SK-N-SH (cell line): ENCODE results near the gene FAM110A. TPM values are rescaled to one million over a fixed set of nuclear protein-coding genes. Genes with fewer than 3 reads are reported as not detected.

Experiments
- CTCF ChIA-PET: fragments of 300-600, 350-600 bp; formaldehyde crosslinking; extraction: SDS; loops from one replicate; lab custom pipeline; 2021; lab: Yijun Ruan, JAX
- POLR2A ChIA-PET: fragments of 350-600 bp; sonication (Branson Sonifier 250); formaldehyde crosslinking; extraction: SDS; loops from one replicate; lab custom pipeline; 2020; ENCODE audit warnings: antibody characterized with exemption, inconsistent platforms; lab: Yijun Ruan, JAX
- DNase-seq: peaks from one replicate; pipeline ENCODE4 v3.0.0; 2012
- H2AFZ ChIP-seq: fragments of 200-600 bp; sonication (generic); 2 replicates; pipeline ENCODE4 v1.8.1; 2016; ENCODE audit warnings: antibody characterized with exemption, mild to moderate bottlenecking, low read depth
- H3F3A ChIP-seq: fragments of 200-600 bp; sonication (generic); replicated peaks from 2 replicates; pipeline ENCODE3; 2016; ENCODE audit warnings: antibody characterized with exemption, mild to moderate bottlenecking; ENCODE audit not compliant: insufficient read depth
- H3K27ac ChIP-seq, 2 experiments: fragments of 200-500 bp in 1 of 2; fragments of 200-600 bp in 1 of 2; sonication (Bioruptor generic) in 1 of 2; sonication (generic), shearing (Covaris generic) in 1 of 2; 2 replicates each; pipeline versions ENCODE4 v1.5.1 to v1.6.1; 2014 to 2016; ENCODE audit warnings: low read depth in 2 of 2, inconsistent platforms in 1 of 2, low read length in 1 of 2, mild to moderate bottlenecking in 1 of 2, mixed read lengths in 1 of 2
- H3K27me3 ChIP-seq: fragments of 200-600 bp; sonication (generic), shearing (Covaris generic); 2 replicates; pipeline ENCODE4 v1.6.1; 2016; ENCODE audit warnings: mixed run types; ENCODE audit not compliant: insufficient read depth
- H3K36me3 ChIP-seq, 2 experiments: fragments of 200-500 bp in 1 of 2; fragments of 200-600 bp in 1 of 2; sonication (Bioruptor generic) in 1 of 2; sonication (generic) in 1 of 2; replicated peaks in 1 of 2; 2 replicates each; pipeline versions ENCODE3 to v1.5.1; 2014 to 2016; ENCODE audit warnings: low read length in 1 of 2, mild to moderate bottlenecking in 1 of 2; ENCODE audit not compliant: insufficient read depth in 2 of 2, control insufficient read depth in 1 of 2
- H3K4me1 ChIP-seq, 2 experiments: fragments of 200-500 bp in 1 of 2; fragments of 200-600 bp in 1 of 2; sonication (Bioruptor generic) in 1 of 2; sonication (generic), shearing (Covaris generic) in 1 of 2; 2 replicates each; pipeline versions ENCODE4 v1.5.1 to v1.6.1; 2014 to 2016; ENCODE audit warnings: low read depth in 1 of 2, low read length in 1 of 2, mixed run types in 1 of 2; ENCODE audit not compliant: insufficient read depth in 2 of 2, control insufficient read depth in 1 of 2
- H3K4me2 ChIP-seq: fragments of 200-600 bp; sonication (generic), shearing (Covaris generic); 2 replicates; pipeline ENCODE4 v1.6.1; 2017; ENCODE audit warnings: mixed run types
- H3K4me3 ChIP-seq, 2 experiments: fragments of 200-500 bp in 1 of 2; fragments of 200-600 bp in 1 of 2; sonication (Bioruptor generic) in 1 of 2; sonication (generic), shearing (Covaris generic) in 1 of 2; 2 replicates each; pipeline versions ENCODE4 v1.5.1 to v1.8.1; 2014 to 2016; ENCODE audit warnings: low read depth in 2 of 2, inconsistent platforms in 1 of 2, low read length in 1 of 2, mild to moderate bottlenecking in 1 of 2, mixed read lengths in 1 of 2, moderate library complexity in 1 of 2
- H3K79me2 ChIP-seq: fragments of 200-600 bp; sonication (generic); 2 replicates; pipeline ENCODE4 v1.8.1; 2017; ENCODE audit warnings: mild to moderate bottlenecking; ENCODE audit not compliant: insufficient read depth
- H3K9ac ChIP-seq: fragments of 200-600 bp; sonication (generic); 2 replicates; pipeline ENCODE4 v1.6.1; 2017; ENCODE audit warnings: mixed run types
- H3K9me2 ChIP-seq: fragments of 200-600 bp; sonication (generic); 2 replicates; pipeline ENCODE4 v1.6.1; 2017; ENCODE audit warnings: mixed run types
- H3K9me3 ChIP-seq: fragments of 200-600 bp; sonication (generic); 2 replicates; pipeline ENCODE4 v1.6.1; 2017; ENCODE audit warnings: mixed run types, mild to moderate bottlenecking, moderate library complexity
- H4K20me1 ChIP-seq: fragments of 200-600 bp; sonication (generic); 2 replicates; pipeline ENCODE4 v1.6.1; 2017; ENCODE audit warnings: mild to moderate bottlenecking, mixed run types; ENCODE audit not compliant: insufficient read depth
- EP300 ChIP-seq, 2 experiments: IDR thresholded peaks; 2 replicates each; pipeline versions ENCODE4 v1.4.0 to v1.6.1; 2012; ENCODE audit warnings: borderline replicate concordance in 1 of 2, low read depth in 1 of 2, low read length in 1 of 2
- FOSL2 ChIP-seq: IDR thresholded peaks from 2 replicates; pipeline ENCODE4 v1.4.0; 2012; ENCODE audit warnings: low read depth, mild to moderate bottlenecking, moderate library complexity, borderline replicate concordance
- GABPA ChIP-seq: IDR thresholded peaks from 2 replicates; pipeline ENCODE4 v1.4.0; 2012; ENCODE audit warnings: low read depth, mild to moderate bottlenecking
- MXI1 ChIP-seq: IDR thresholded peaks from 2 replicates; pipeline ENCODE4 v1.6.1; 2012; ENCODE audit warnings: mild to moderate bottlenecking, low read depth, low read length, improper control_type of control experiment
- POLR2AphosphoS5 ChIP-seq: IDR thresholded peaks from 2 replicates; pipeline ENCODE4 v1.6.1; 2012; ENCODE audit warnings: low read depth, low read length
- RAD21 ChIP-seq: IDR thresholded peaks from 2 replicates; pipeline ENCODE4 v1.6.1; 2012; ENCODE audit warnings: mild to moderate bottlenecking, low read length
- RCOR1 ChIP-seq: fragments of 150-350 bp; IDR thresholded peaks from 2 replicates; pipeline ENCODE4 v1.6.1; 2017; ENCODE audit warnings: antibody characterized with exemption, low read length
- RFX5 ChIP-seq: IDR thresholded peaks from 2 replicates; pipeline ENCODE4 v1.6.1; 2012; ENCODE audit warnings: mild to moderate bottlenecking, improper control_type of control experiment, low read length
- RXRA ChIP-seq: IDR thresholded peaks from 2 replicates; pipeline ENCODE4 v1.4.0; 2012; ENCODE audit warnings: low read depth, mild to moderate bottlenecking, borderline replicate concordance
- SIN3A ChIP-seq: IDR thresholded peaks from 2 replicates; pipeline ENCODE4 v1.6.1; 2012; ENCODE audit warnings: low read depth, mild to moderate bottlenecking, low read length, moderate library complexity, borderline replicate concordance
- SMC3 ChIP-seq: IDR thresholded peaks from 2 replicates; pipeline ENCODE4 v1.6.1; 2012; ENCODE audit warnings: low read depth, low read length, improper control_type of control experiment
- TAF1 ChIP-seq: IDR thresholded peaks from 2 replicates; pipeline ENCODE4 v1.6.1; 2012; ENCODE audit warnings: low read depth, mild to moderate bottlenecking, low read length, moderate library complexity, borderline replicate concordance
- TCF12 ChIP-seq: IDR thresholded peaks from 2 replicates; pipeline ENCODE4 v1.4.0; 2012
- USF1 ChIP-seq: IDR thresholded peaks from 2 replicates; pipeline ENCODE4 v1.4.0; 2012; ENCODE audit warnings: low read depth, borderline replicate concordance
- USF2 ChIP-seq: fragments of 150-350 bp; IDR thresholded peaks from 2 replicates; pipeline ENCODE4 v1.6.1; 2017; ENCODE audit warnings: antibody characterized with exemption, low read length, low read depth, borderline replicate concordance
- WGBS: methylation state at CpG from one replicate; pipeline ENCODE4 v1.1.6; 2017; ENCODE audit warnings: low lambda C conversion rate; 5-methylcytosine and 5-hydroxymethylcytosine counted together
- polyA plus RNA-seq, 3 experiments: library from polyadenylated mRNA; depleted of rRNA; stranded (reverse); fragments of >200 nt; gene quantifications; 2 replicates each; pipeline ENCODE4 v1.2.3, GENCODE V29; 2012

FAM110A gene
- polyA plus RNA-seq, 1 of the 3 experiments (the other 2 are of a cell fraction), result 3.8 TPM

GRCh38 chr20:836190-836589 is 2.7 kb downstream of the FAM110A start (continued):
- TF ChIP-seq MXI1 (no peak), RAD21 (no peak), SMC3 (no peak), RCOR1 (no peak), TCF12 (no peak), FOSL2 (no peak), RFX5 (no peak)
- TF ChIP-seq, all 33 proteins: peak for 0

GRCh38 chr20:839015-839414 is 5.5 kb downstream of the FAM110A start:
- no peaks in the 10 kb centered on the region for H3K9me2 ChIP-seq
- 69% methylated on average over 5 of the region's 5 CpGs for WGBS
- H3K4me2 ChIP-seq, result no peak overlapping the region
- H3F3A ChIP-seq, result no peaks in the 10 kb centered on the region
- H3K9me3 ChIP-seq, result no peaks in the 10 kb centered on the region
- TF ChIP-seq RXRA (no peak), TCF12 (no peak), RFX5 (no peak), EP300 (IDR thresholded peaks at IDR 0.05; ENCODE audit: borderline replicate concordance in 1 of 2, low read depth in 1 of 2, low read length in 1 of 2) (no peak), TAF1 (no peak), SIN3A (no peak), GABPA (no peak), USF1 (no peak), USF2 (no peak), FOSL2 (no peak), POLR2AphosphoS5 (no peak)
- no peaks in the 10 kb centered on the region for H3K27me3 ChIP-seq
- no peak overlapping the region for H3K4me3 ChIP-seq
- ChIA-PET POLR2A (interaction anchor here (0.7 kb wide), 1 partner anchor 12 kb away, joined by 3 read pairs; no protein-coding TSS in a partner anchor), CTCF (interaction anchor here (0.6 to 4.2 kb wide), 4 partner anchors 8 to 270 kb away, joined by 3 to 23 read pairs (median 3); no protein-coding TSS in a partner anchor)
- no peaks in the 10 kb centered on the region for H3K36me3 ChIP-seq
- H3K4me1 ChIP-seq, result peaks cover 6 to 20% of the 10 kb centered on the region in 2 experiments; a peak in 2 of 4 replicates
- H3K9ac ChIP-seq, result no peak overlapping the region
- no peak overlapping the region for H2AFZ ChIP-seq
- no peak overlapping the region for H3K27ac ChIP-seq
- no peak for DNase-seq
- H3K79me2 ChIP-seq, result peaks cover 71% of the 10 kb centered on the region
- no peaks in the 10 kb centered on the region for H4K20me1 ChIP-seq

- Histone ChIP-seq H3K9me3 (no peaks in the 10 kb centered on the region), H3K36me3 (no peaks in the 10 kb centered on the region), H3K27me3 (no peaks in the 10 kb centered on the region), H3K79me2 (peaks cover 65% of the 10 kb centered on the region), H3K4me1 (peaks cover 6 to 18% of the 10 kb centered on the region in 2 experiments; a peak in 2 of 4 replicates), H3K4me3 (no peak overlapping the region), H2AFZ (no peak overlapping the region), H4K20me1 (no peaks in the 10 kb centered on the region), H3K4me2 (no peak overlapping the region), H3K9ac (no peak overlapping the region), H3F3A (no peaks in the 10 kb centered on the region), H3K27ac (no peak overlapping the region)
- ChIA-PET CTCF (interaction anchor here (1.2 to 4.2 kb wide), 3 partner anchors 23 to 119 kb away, joined by 3 to 23 read pairs (median 3); no protein-coding TSS in a partner anchor), POLR2A (no interaction called here)
- no peak for DNase-seq
- TF ChIP-seq TCF12 (no peak), RXRA (no peak), RFX5 (no peak), FOSL2 (no peak), USF1 (no peak), SIN3A (no peak)
- TF ChIP-seq, all 33 proteins: peak for 0
- no peaks in the 10 kb centered on the region for H3K9me2 ChIP-seq
- 94% methylated on average over 7 of the region's 11 CpGs for WGBS
These were observed 6.1 kb downstream of the FAM110A start for GRCh38 chr20:839626-840025.
